Suprapubic skin (tissue), 4 donors: Measurements from ENCODE around the gene GRAPL. TPM values are rescaled to one million over a fixed set of nuclear protein-coding genes. Genes with fewer than 3 reads are reported as not detected.
"Not testable (repeated sequence)": the region's sequence is repeated elsewhere in the genome, so short reads cannot be mapped to it uniquely, and the experiment has no call there.

Experiments used
- DNase-seq, 2 donors: peaks; one replicate each; pipeline ENCODE4 v3.0.0-alpha.2; 2019; ENCODE audit warnings: low spot score in 2 of 2
- H3K27ac ChIP-seq: fragments of 200-600 bp; sonication (generic); one replicate; pipeline ENCODE4 v1.5.1; 2019
- H3K27me3 ChIP-seq: fragments of 200-600 bp; sonication (generic); one replicate; pipeline ENCODE4 v1.5.1; 2019
- H3K36me3 ChIP-seq: fragments of 200-600 bp; sonication (generic); one replicate; pipeline ENCODE4 v1.5.1; 2019
- H3K4me1 ChIP-seq: fragments of 200-600 bp; sonication (generic); one replicate; pipeline ENCODE4 v1.5.1; 2019
- H3K4me3 ChIP-seq: fragments of 200-600 bp; sonication (generic); one replicate; pipeline ENCODE4 v1.5.1; 2019; ENCODE audit warnings: mild to moderate bottlenecking
- H3K9me3 ChIP-seq: fragments of 200-600 bp; sonication (generic); one replicate; pipeline ENCODE4 v1.5.1; 2019
- WGBS: methylation state at CpG from one replicate; pipeline ENCODE4 v1.1.5; 2018; 5-methylcytosine and 5-hydroxymethylcytosine counted together
- total RNA-seq, 4 donors: library from RNA; depleted of rRNA; stranded (reverse); fragments of >200 nt; gene quantifications; one replicate each; pipeline ENCODE4 v1.1.0, GENCODE V29; 2016
- TF ChIP-seq, protein P1 (sequence below), 2 donors: fragments of 200-600 bp in 1 of 2; fragments of 450-650 bp in 1 of 2; sonication (generic) in 1 of 2; IDR thresholded peaks; one replicate each; pipeline ENCODE4 v1.5.1; 2016 to 2019; ENCODE audit warnings: antibody characterized with exemption in 2 of 2, mild to moderate bottlenecking in 1 of 2, moderate library complexity in 1 of 2

The GRAPL gene
- total RNA-seq, 4 donors from 2014 or later, result 1.9 to 8.4 TPM; not detected in 2

DNA sequence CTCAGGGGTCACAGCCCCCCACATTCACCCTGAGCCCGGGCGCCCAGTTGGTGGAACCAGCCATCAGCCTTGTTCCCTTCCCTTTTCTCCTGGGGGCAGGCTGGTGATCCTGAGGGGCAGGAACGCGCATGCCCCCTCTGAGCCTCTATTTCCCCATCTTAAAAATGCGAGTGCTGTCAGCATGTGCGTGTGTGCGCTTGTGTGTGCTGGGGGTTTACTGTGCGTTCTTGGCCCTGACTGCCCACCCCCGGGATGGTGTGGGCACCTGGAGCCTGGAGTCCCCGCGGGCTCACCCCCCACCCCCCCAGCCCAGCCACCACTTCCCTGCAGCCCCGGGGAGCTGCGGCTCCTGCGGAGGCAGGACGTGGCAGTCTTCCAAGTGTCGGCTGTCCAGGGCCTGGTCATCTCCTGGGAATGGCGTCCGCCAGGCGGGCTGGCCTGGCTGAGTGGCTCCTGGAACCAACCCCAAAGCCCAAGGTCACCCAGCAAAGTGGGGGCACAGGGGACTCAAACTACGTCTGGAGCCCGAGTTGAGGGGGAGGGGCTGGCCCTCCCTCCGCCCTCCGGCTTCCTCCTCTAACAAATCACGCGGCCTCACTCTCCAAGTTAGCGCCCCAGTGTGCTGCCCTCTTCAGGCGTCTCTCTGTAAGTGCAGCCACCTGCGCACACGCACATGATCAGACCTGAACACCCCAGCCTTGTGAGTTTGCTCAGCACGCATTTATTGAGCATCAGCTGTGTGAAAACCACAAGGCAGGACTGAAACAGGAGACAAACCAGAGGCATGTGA is 14.2 kb downstream of the GRAPL start:
- WGBS, result no CpG with 5 or more reads among the region's 30 CpGs
- H3K36me3 ChIP-seq, H3K4me1 ChIP-seq, H3K27ac ChIP-seq, H3K9me3 ChIP-seq, H3K27me3 ChIP-seq, DNase-seq: not testable (repeated sequence)
- H3K4me3 ChIP-seq, result peak overlapping the region; percentile 19

DNA sequence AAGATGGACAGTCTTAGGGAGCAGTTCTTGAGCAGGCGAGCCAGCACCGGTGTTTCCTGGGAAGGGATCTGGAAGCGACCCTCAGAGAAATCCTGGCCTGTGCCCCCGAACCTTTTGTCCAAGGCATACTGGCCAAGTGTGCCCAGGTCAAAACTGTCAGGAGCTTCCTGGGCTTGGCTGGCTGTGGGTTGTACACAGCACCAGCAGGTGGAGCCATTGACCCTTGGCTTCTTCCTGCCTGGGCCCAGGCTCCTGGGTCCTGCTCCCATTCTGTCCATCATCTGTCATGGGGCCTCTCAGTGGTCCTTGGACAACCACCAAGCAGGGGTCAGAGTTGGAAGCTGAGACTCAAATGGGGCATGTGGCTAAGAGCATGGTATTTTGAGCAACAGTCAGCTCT is 15.0 kb downstream of the GRAPL start:
- not testable (repeated sequence) for H3K9me3 ChIP-seq, H3K27me3 ChIP-seq, H3K27ac ChIP-seq, H3K4me1 ChIP-seq, H3K36me3 ChIP-seq, H3K4me3 ChIP-seq
- TF ChIP-seq, protein P1, sequence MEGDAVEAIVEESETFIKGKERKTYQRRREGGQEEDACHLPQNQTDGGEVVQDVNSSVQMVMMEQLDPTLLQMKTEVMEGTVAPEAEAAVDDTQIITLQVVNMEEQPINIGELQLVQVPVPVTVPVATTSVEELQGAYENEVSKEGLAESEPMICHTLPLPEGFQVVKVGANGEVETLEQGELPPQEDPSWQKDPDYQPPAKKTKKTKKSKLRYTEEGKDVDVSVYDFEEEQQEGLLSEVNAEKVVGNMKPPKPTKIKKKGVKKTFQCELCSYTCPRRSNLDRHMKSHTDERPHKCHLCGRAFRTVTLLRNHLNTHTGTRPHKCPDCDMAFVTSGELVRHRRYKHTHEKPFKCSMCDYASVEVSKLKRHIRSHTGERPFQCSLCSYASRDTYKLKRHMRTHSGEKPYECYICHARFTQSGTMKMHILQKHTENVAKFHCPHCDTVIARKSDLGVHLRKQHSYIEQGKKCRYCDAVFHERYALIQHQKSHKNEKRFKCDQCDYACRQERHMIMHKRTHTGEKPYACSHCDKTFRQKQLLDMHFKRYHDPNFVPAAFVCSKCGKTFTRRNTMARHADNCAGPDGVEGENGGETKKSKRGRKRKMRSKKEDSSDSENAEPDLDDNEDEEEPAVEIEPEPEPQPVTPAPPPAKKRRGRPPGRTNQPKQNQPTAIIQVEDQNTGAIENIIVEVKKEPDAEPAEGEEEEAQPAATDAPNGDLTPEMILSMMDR (IDR thresholded peaks at IDR 0.05), result peak in 1 of 2 donors; percentile 29
- WGBS, result no CpG with 5 or more reads among the region's 4 CpGs
- peak in 1 of 2 donors; percentile 24 for DNase-seq

DNA sequence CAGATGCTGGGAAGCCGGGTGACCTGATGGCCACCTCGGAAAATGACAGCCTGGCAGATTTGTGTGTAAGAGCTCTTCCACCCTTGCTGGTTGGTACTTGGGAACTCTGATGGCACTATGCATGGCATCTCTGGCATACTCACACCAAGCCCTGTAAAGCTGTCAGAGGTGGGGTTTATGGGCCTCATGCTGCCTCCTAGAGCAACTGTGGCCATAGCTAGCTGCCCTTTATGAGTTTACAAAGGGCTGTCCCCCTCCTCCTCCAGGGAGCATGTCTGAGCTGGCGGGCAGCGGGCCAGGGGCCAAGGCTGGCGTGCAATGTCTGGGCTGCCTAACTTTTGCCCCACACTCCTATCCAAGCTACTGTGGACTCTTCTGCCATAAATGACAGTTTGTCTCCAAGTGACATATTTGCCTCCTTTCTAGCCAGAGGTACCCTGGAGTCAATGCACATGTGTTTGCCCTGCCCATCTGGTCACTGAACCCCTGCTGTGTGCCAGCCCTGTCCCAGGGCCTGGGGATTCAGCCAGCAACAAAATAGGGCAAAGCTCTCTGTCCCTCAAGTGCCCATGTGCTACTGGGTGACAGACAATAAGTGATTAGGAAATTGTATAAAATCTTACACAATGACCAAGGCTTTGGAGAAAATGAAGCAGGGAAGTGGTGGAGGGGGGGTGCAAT is 15.8 kb downstream of the GRAPL start:
- DNase-seq, H3K4me1 ChIP-seq, H3K4me3 ChIP-seq, H3K36me3 ChIP-seq, H3K9me3 ChIP-seq, H3K27ac ChIP-seq, H3K27me3 ChIP-seq: not testable (repeated sequence)
- WGBS, result no CpG with 5 or more reads among the region's 5 CpGs

DNA sequence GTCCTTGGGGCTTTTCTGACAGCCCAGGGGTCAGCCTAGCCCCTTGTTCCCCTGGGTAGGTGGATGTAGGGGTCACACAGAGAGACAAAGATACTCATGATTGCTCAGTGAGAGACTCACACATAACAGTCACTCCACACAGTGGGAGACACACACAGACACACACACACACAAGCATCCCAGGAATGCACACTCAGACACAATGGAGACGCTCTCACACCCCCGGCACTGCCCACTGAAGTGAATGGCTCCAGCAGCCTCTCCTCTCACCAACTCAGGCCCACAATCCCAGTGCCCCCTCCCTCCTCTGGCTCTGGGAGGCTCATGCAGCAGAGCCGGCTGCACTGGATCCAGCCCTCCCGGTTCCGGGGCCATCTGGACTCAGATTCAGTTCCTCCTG is 17.0 kb downstream of the GRAPL start:
- not testable (repeated sequence) for H3K27me3 ChIP-seq, H3K4me3 ChIP-seq, H3K4me1 ChIP-seq, H3K36me3 ChIP-seq, H3K9me3 ChIP-seq, H3K27ac ChIP-seq, DNase-seq
- no CpG with 5 or more reads among the region's 5 CpGs for WGBS

DNA sequence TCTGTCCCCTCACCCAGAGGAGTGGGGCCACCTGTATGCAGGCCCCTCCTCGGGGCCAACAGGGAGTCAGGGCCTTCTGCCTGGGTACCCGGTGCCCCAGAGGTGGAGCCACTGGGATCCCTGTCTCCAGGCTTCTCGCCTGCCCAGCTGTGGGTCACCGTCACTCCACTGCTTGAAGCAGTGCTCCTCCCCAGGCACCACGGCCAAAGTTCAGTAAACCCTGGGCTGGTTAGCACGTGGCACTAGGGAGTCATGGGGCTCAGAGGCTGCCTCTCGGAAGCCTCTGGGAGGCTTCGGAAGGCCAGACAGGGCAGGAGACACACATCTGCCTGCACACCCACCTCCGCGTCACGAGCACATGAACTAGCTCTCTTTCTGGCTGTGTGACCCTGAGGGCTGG is 18.1 kb downstream of the GRAPL start:
- H3K36me3 ChIP-seq, DNase-seq, H3K27ac ChIP-seq, H3K4me1 ChIP-seq, H3K9me3 ChIP-seq, H3K4me3 ChIP-seq, H3K27me3 ChIP-seq: not testable (repeated sequence)
- no CpG with 5 or more reads among the region's 11 CpGs for WGBS

DNA sequence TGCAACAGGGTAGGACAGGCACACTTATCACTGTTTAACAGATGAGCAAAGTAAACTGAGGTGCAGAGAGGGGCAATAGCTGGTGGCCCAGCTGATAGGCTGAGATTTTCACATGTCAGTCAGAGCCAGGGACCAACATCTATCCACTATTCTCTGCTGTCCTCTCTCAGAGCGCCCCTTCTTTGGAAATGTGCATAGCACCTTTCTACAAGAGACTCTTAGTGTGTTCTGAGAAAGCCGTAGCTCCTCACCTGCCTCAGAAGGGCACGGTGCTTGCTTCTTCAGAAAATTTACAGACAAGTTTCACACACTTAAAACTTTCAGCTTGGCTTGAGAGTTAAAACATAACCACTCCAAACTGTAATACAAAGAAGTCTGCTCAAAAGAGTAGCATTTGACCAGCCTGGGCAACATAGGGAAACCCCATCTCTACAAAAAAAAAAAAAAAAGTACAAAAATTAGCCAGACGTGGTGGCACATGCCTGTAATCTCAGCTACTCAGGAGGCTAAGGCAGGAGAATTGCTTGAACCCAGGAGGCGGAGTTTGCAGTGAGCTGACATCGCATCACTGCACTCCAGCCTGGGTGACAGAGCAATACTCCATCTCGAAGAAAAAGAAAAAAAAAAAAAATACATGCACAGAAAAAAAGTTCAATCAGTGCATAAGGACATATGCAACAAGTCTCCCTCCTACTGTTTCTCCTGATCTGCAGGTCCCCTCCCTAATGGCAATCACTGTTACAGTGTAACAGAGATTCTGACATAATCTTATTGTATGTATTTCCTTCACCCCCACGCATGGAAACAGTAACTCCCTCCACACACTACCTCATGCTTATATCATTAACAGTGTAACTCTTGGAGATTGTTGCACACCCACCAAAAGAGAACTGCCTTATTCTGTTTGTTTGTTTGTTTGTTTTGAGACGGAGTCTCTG is 23.6 kb downstream of the GRAPL start:
- H3K36me3 ChIP-seq, H3K4me3 ChIP-seq, H3K9me3 ChIP-seq, H3K27me3 ChIP-seq, H3K27ac ChIP-seq, H3K4me1 ChIP-seq, DNase-seq: not testable (repeated sequence)
- no CpG with 5 or more reads among the region's 9 CpGs for WGBS

DNA sequence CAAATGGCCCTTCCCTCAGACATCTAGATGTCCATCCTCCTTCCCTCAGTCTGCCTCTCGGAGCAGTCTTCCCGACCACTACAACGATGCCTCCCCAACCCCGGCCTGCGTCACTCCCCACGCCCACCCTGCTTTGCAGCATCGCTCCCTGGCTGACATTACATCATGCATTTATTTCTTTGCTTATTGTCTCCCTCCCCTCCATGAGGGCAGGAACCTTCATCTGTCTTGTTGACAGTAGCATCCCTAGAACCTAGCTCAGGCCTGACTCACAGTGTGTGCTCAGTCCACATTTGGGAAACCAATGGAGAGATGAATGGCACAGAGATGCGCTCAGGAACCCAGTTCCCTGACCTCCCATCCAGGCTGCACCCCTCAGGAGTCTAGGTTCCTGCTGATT is 30.2 kb downstream of the GRAPL start:
- H3K36me3 ChIP-seq, H3K4me3 ChIP-seq, H3K9me3 ChIP-seq, H3K27me3 ChIP-seq, DNase-seq, H3K27ac ChIP-seq, H3K4me1 ChIP-seq: not testable (repeated sequence)
- no CpG with 5 or more reads among the region's 8 CpGs for WGBS

DNA sequence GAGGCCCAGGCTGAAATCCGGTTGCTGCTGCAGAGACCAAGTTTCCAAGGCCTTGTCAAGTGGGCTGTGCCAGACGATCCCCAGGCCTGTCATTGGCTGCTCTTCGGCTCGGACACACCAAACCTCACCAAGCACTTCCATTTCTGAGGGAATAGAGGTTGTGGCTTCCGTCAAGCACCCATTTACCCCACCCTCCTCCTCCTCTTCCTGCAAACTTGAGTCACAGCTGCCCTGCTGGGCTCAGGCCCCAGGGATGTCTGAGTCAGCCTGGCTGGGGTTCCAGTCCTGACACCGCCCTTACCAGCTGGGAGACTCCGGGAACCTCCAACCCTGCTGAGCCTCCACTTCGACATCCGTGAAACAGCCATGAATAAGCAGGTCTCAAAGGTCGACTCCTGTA is 31.1 kb downstream of the GRAPL start:
- not testable (repeated sequence) for H3K9me3 ChIP-seq, H3K27me3 ChIP-seq, DNase-seq, H3K4me3 ChIP-seq, H3K36me3 ChIP-seq, H3K27ac ChIP-seq, H3K4me1 ChIP-seq
- no CpG with 5 or more reads among the region's 10 CpGs for WGBS

DNA sequence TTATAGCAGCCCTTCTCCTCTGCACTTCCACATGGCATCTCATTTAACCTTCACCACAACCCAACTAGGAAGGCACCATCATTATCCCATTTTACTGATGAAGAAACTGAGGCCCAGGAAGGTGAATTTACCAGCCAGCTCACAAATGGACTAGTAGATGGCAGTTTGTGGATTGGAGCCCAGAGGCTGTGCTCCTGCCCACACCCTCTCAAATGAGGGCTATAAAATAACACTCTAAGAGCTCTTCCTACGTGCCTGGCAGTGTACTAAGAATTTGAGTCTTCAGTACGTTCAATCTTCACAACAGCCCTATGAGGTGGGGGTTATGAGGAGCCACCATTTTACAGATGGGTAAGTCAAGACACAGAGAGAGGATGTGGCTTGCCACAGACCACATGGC is 31.5 kb downstream of the GRAPL start:
- H3K27ac ChIP-seq, H3K9me3 ChIP-seq, H3K27me3 ChIP-seq, H3K4me3 ChIP-seq, DNase-seq, H3K4me1 ChIP-seq, H3K36me3 ChIP-seq: not testable (repeated sequence)
- WGBS, result no CpG with 5 or more reads among the region's 2 CpGs

DNA sequence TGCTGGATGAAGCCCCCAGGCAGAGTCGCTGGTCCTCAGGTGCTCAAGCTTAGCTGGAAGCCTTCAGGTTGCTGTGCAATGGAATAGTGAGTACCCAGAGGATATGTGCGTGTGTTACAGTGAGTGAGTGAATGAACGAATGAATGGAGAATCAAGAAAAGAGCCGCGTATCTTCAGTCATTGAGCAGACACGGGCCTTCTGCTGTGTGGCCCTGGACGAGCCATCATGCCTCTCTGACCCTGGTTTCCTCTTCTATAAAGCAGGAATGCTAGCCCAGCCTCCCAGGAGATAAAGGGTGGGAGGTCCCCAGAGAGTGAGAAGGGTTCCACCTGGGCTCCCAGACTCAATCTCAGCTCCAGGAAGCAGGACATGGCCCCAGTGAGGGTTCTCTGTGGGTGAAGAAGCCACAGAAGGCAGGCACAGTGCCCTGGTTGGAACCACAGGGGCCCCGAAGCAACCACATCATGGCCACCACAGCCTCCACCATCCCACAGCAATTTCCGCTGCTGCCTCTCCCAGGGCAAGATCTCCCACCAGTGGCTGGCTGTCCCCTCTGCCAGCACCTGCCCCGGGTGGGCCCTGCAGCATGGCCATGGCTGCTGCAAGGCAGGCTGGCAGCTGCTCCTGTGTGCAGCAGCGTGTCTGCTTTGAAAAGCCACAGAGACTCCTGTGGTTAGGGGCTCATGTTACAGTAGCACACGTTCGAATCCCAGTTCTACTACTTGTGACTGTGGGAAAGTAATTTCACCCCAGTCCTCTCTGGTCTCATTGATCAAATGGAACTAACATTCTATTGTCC is 34.1 kb downstream of the GRAPL start:
- not testable (repeated sequence) for H3K9me3 ChIP-seq, DNase-seq, H3K36me3 ChIP-seq, H3K4me3 ChIP-seq, H3K4me1 ChIP-seq, H3K27me3 ChIP-seq, H3K27ac ChIP-seq
- WGBS, result no CpG with 5 or more reads among the region's 13 CpGs

DNA sequence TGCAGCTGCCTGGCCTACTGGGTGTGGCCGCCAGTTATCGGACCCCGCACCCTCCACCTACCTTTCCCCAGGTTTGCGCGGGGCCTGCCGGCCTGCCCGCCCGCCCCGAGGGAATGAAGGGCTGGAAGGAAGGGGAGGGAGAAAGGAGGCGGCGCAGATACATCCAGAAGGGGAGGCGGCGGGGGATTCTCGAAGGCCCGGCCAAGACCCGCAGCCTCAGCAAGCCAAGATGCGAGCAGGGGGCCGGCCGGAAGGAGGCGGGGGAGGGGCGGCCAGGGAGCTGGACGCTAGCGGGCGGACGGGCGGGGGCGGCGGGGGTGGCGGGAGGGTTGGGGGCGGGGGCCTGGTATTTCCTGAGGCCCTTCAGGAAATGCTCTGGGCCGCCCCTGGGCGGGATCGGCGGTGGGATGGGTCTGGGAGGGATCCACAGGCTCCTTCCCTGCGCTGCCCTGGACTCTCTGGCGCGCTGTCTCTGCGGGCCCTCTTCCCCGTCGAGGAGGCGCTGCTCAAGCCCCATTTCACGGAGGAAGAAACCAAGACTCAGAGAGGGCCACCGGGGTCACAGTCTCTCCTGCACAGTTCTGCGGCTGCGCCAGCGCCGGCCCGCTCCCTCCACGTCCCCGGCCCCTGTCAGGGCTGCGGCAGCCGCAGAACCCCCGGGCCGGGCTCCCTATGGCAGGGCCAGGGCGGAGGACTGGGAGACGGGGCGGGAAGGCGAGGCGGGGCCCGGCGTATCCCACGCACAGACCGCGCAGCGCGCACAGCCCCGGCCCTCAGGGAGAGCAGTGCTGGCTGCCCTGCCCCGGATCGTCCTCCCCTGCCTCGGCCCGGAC is 35.2 kb downstream of the GRAPL start:
- not testable (repeated sequence) for H3K36me3 ChIP-seq, DNase-seq, H3K4me3 ChIP-seq, H3K9me3 ChIP-seq, H3K4me1 ChIP-seq, H3K27ac ChIP-seq, H3K27me3 ChIP-seq
- no CpG with 5 or more reads among the region's 71 CpGs for WGBS
